GM12878 (cell line): ENCODE results near the gene DZIP1L. TPM values are rescaled to one million over a fixed set of nuclear protein-coding genes. Genes with fewer than 3 reads are reported as not detected.
"Not testable (repeated sequence)": the region's sequence is repeated elsewhere in the genome, so short reads cannot be mapped to it uniquely, and the experiment has no call there.

Experiments
- ATAC-seq: fragments of 200-7000 bp; cut with Tn5 transposase; 3 replicates; pipeline ENCODE4 v1.9.1; 2020; ENCODE audit warnings: mild to moderate bottlenecking, moderate library complexity
- BruUV-seq: library from RNA; stranded (reverse); fragments of 400-500 nt; replicated peaks from 2 replicates; lab custom pipeline; 2021; lab: Mats Ljungman, UMichigan
- CTCF ChIA-PET: fragments of 300-600 bp; sonication (Branson Sonifier 250); formaldehyde crosslinking; extraction: SDS; loops from one replicate; lab custom pipeline; 2021; ENCODE audit warnings: inconsistent platforms; lab: Yijun Ruan, JAX
- POLR2A ChIA-PET: fragments of 350-600 bp; formaldehyde crosslinking; extraction: SDS; loops from one replicate; lab custom pipeline; 2021; ENCODE audit warnings: inconsistent platforms; lab: Charles Lee
- RAD21 ChIA-PET: fragments of 300-600 bp; sonication (Branson Sonifier 250); formaldehyde crosslinking; loops from one replicate; lab custom pipeline; 2023; ENCODE audit warnings: antibody characterized with exemption; ENCODE audit not compliant: unreplicated experiment; lab: Charles Lee
- SMC1A ChIA-PET: fragments of 300-600 bp; sonication (Branson Sonifier 250); formaldehyde crosslinking; loops from one replicate; lab custom pipeline; 2023; ENCODE audit not compliant: unreplicated experiment, uncharacterized antibody; lab: Charles Lee
- DNase-seq: peaks from one replicate; pipeline ENCODE4 v3.0.0-alpha.2; 2011; ENCODE audit warnings: low read depth, low spot score
- FAIRE-seq: peaks from 3 replicates; lab custom pipeline; 2011; peaks lifted over from hg19 to GRCh38; lab: Jason Lieb, UNC
- H2AFZ ChIP-seq: 2 replicates; pipeline ENCODE4 v1.6.0; 2011; ENCODE audit warnings: low read depth, low read length, control low read depth; ENCODE audit not compliant: control insufficient read depth
- H3K27ac ChIP-seq: 2 replicates; pipeline ENCODE4 v1.5.1; 2011; ENCODE audit warnings: control low read depth; ENCODE audit not compliant: control insufficient read depth, insufficient read depth
- H3K27me3 ChIP-seq, 2 experiments: replicated peaks in 1 of 2; 2 replicates each; pipeline versions ENCODE4 v1.6.0 to v1.6.1; 2011; ENCODE audit warnings: low read length in 1 of 2; ENCODE audit not compliant: control insufficient read depth in 2 of 2, insufficient read depth in 2 of 2
- H3K36me3 ChIP-seq, 2 experiments: 2 replicates each; pipeline ENCODE4 v1.5.1; 2011; ENCODE audit warnings: low read length in 1 of 2; ENCODE audit not compliant: control insufficient read depth in 2 of 2, insufficient read depth in 2 of 2
- H3K4me1 ChIP-seq: 2 replicates; pipeline ENCODE4 v1.6.1; 2011; ENCODE audit warnings: mild to moderate bottlenecking, low read length, moderate library complexity, mixed read lengths; ENCODE audit not compliant: control insufficient read depth, insufficient read depth
- H3K4me2 ChIP-seq: 2 replicates; pipeline ENCODE4 v1.6.0; 2011; ENCODE audit warnings: control low read depth; ENCODE audit not compliant: control insufficient read depth, insufficient read depth
- H3K4me3 ChIP-seq: fragments of 200-600 bp; sonication (generic); 2 replicates; pipeline ENCODE4 v1.5.1; 2016
- H3K79me2 ChIP-seq: 2 replicates; pipeline ENCODE4 v1.6.0; 2011; ENCODE audit warnings: low read length; ENCODE audit not compliant: control insufficient read depth, insufficient read depth
- H3K9ac ChIP-seq: 2 replicates; pipeline ENCODE4 v1.8.0; 2011; ENCODE audit warnings: low read length, control low read depth, mixed read lengths; ENCODE audit not compliant: control insufficient read depth, insufficient read depth
- H3K9me3 ChIP-seq: replicated peaks from 3 replicates; pipeline ENCODE4 v1.5.1; 2011; ENCODE audit warnings: mild to moderate bottlenecking, low read length; ENCODE audit not compliant: control insufficient read depth, insufficient read depth
- H4K20me1 ChIP-seq: 2 replicates; pipeline ENCODE4 v1.6.0; 2011; ENCODE audit not compliant: control insufficient read depth, insufficient read depth
- ATF7 ChIP-seq: fragments of 450-650 bp; IDR thresholded peaks from 2 replicates; pipeline ENCODE4 v1.6.1; 2016; ENCODE audit warnings: low read depth, mild to moderate bottlenecking
- BRCA1 ChIP-seq: IDR thresholded peaks from 2 replicates; pipeline ENCODE4 v1.6.1; 2011; ENCODE audit warnings: low read depth, low read length, improper control_type of control experiment
- FOS ChIP-seq: IDR thresholded peaks from 3 replicates; pipeline ENCODE4 v1.6.1; 2011; ENCODE audit warnings: borderline replicate concordance; ENCODE audit not compliant: insufficient read length; ENCODE audit errors: extremely low read depth
- POLR2AphosphoS2 ChIP-seq: IDR thresholded peaks from 2 replicates; pipeline ENCODE4 v1.6.1; 2011; ENCODE audit warnings: low read depth, mild to moderate bottlenecking, low read length, improper control_type of control experiment, moderate library complexity
- SREBF1 ChIP-seq: IDR thresholded peaks from 2 replicates; pipeline ENCODE4 v1.6.1; 2012; ENCODE audit warnings: mild to moderate bottlenecking, low read length
- WGBS: methylation state at CpG from one replicate; pipeline ENCODE4 v1.1.6; 2016; ENCODE audit warnings: low lambda C conversion rate; ENCODE audit not compliant: insufficient replicate concordance, insufficient coverage; ENCODE audit errors: missing lambda C conversion rate; 5-methylcytosine and 5-hydroxymethylcytosine counted together
- in situ Hi-C: fragments of 300-500 bp; cut with MboI; formaldehyde crosslinking; loops from 9 replicates; pipeline ENCODE4 v1.14.3; 2018; ENCODE audit warnings: mixed read lengths
- intact Hi-C: fragments of 100-400 bp; cut with micrococcal nuclease; formaldehyde crosslinking; loops from one replicate; pipeline ENCODE4 v1.14.2; 2022; ENCODE audit not compliant: unreplicated experiment
- polyA plus RNA-seq, 11 experiments: library from polyadenylated mRNA; depleted of rRNA in 4 of 11; unstranded in 6 of 11; stranded (reverse) in 5 of 11; fragments of >200 nt; fragmentation: Nextera tagmentation in 4 of 11; fragmentation: Illumina TruSeq in 1 of 11; extraction: Ambion mirVana in 4 of 11; extraction: Trizol in 1 of 11; gene quantifications; 1 replicate in 1 of 11; 2 replicates in 10 of 11; pipeline versions ENCODE4 v1.2.1 to v1.2.3, GENCODE V29; 2011 to 2016; ENCODE audit warnings: inconsistent platforms in 2 of 11, missing spikeins in 2 of 11, low read depth in 1 of 11
- total RNA-seq, 4 experiments: library from RNA; depleted of rRNA in 3 of 4; stranded (reverse); fragments of >200 nt in 3 of 4; fragmentation: Illumina TruSeq in 1 of 4; extraction: Trizol in 1 of 4; gene quantifications; 2 replicates each; pipeline versions ENCODE4 v1.2.1 to v1.2.3, GENCODE V29; 2013 to 2021
- TF ChIP-seq, protein P1 (sequence below): IDR thresholded peaks from 2 replicates; pipeline ENCODE4 v1.6.1; 2012; ENCODE audit warnings: improper control_type of control experiment, low read depth, low read length; ENCODE audit not compliant: insufficient replicate concordance
- TF ChIP-seq, protein P2 (sequence below): fragments of 150-350 bp; IDR thresholded peaks from 2 replicates; pipeline ENCODE4 v1.6.1; 2016; ENCODE audit warnings: low read depth, low read length

Gene DZIP1L
- total and polyA plus RNA-seq, 10 of the 15 experiments (the other 5 are each of a cell fraction or from before 2014, with no cell fraction given): not detected

DNA sequence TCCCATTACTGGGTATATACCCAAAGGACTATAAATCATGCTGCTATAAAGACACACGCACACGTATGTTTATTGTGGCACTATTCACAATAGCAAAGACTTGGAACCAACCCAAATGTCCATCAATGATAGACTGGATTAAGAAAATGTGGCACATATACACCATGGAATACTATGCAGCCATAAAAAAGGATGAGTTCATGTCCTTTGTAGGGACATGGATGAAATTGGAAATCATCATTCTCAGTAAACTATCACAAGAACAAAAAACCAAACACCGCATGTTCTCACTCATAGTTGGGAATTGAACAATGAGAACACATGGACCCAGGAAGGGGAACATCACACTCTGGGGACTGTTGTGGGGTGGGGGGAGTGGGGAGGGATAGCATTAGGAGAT, 29.7 kb downstream of the DZIP1L start:
- in situ Hi-C loops, intact Hi-C loops, H3K4me1 ChIP-seq, H3K4me3 ChIP-seq, H3K79me2 ChIP-seq, POLR2A ChIA-PET, RAD21 ChIA-PET, H3K4me2 ChIP-seq, BruUV-seq, H3K27ac ChIP-seq, H3K27me3 ChIP-seq, H3K9ac ChIP-seq, CTCF ChIA-PET, ATAC-seq, H3K36me3 ChIP-seq, H2AFZ ChIP-seq, DNase-seq, FAIRE-seq, H3K9me3 ChIP-seq, H4K20me1 ChIP-seq: not testable (repeated sequence)
- WGBS: 100% methylated on average over 1 of the region's 3 CpGs
- SMC1A ChIA-PET: interaction anchor here (1.3 kb wide), 1 partner anchor 9 kb away, joined by 3 read pairs; no protein-coding TSS in a partner anchor

DNA sequence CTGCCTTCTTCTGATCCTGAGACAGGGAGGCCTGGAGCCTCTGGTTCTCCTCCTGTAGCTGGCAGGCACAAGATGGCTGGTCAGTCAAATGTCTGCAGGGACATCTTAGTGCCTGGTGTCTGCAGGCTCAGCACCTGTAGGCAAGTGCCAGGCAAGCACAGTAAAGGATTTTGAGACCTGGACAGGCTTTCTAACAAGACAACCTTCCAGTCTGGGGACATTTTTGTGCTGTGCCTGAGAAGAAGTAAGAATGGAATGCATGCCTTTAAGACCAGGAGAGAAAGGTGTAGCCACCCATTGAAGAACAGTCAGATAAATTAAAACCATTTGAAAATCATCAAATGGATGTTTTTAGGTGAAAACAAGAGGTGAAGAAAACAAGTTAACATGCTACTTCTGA, 31.2 kb downstream of the DZIP1L start:
- intact Hi-C loops: no loop called here
- SMC1A ChIA-PET: no interaction called here
- in situ Hi-C loops: no loop called here

More for the DNA sequence above, 31.2 kb downstream of the DZIP1L start:
- Histone ChIP-seq H4K20me1 (no peaks in the 10 kb centered on the region), H3K27ac (no peak overlapping the region), H3K36me3 (no peaks in the 10 kb centered on the region), H3K79me2 (no peaks in the 10 kb centered on the region), H3K9me3 (no peaks in the 10 kb centered on the region), H3K4me1 (peaks cover 8% of the 10 kb centered on the region), H3K4me3 (no peak overlapping the region), H2AFZ (no peak overlapping the region), H3K4me2 (no peak overlapping the region), H3K27me3 (peaks cover 0 to 2% of the 10 kb centered on the region in 2 experiments; a peak in 2 of 4 replicates), H3K9ac (no peak overlapping the region)
- no peak for TF ChIP-seq ATF7
- TF ChIP-seq, protein P1, sequence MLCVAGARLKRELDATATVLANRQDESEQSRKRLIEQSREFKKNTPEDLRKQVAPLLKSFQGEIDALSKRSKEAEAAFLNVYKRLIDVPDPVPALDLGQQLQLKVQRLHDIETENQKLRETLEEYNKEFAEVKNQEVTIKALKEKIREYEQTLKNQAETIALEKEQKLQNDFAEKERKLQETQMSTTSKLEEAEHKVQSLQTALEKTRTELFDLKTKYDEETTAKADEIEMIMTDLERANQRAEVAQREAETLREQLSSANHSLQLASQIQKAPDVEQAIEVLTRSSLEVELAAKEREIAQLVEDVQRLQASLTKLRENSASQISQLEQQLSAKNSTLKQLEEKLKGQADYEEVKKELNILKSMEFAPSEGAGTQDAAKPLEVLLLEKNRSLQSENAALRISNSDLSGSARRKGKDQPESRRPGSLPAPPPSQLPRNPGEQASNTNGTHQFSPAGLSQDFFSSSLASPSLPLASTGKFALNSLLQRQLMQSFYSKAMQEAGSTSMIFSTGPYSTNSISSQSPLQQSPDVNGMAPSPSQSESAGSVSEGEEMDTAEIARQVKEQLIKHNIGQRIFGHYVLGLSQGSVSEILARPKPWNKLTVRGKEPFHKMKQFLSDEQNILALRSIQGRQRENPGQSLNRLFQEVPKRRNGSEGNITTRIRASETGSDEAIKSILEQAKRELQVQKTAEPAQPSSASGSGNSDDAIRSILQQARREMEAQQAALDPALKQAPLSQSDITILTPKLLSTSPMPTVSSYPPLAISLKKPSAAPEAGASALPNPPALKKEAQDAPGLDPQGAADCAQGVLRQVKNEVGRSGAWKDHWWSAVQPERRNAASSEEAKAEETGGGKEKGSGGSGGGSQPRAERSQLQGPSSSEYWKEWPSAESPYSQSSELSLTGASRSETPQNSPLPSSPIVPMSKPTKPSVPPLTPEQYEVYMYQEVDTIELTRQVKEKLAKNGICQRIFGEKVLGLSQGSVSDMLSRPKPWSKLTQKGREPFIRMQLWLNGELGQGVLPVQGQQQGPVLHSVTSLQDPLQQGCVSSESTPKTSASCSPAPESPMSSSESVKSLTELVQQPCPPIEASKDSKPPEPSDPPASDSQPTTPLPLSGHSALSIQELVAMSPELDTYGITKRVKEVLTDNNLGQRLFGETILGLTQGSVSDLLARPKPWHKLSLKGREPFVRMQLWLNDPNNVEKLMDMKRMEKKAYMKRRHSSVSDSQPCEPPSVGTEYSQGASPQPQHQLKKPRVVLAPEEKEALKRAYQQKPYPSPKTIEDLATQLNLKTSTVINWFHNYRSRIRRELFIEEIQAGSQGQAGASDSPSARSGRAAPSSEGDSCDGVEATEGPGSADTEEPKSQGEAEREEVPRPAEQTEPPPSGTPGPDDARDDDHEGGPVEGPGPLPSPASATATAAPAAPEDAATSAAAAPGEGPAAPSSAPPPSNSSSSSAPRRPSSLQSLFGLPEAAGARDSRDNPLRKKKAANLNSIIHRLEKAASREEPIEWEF: no peak
- no peak for TF ChIP-seq SREBF1
- no peak for TF ChIP-seq FOS
- TF ChIP-seq, protein P2, sequence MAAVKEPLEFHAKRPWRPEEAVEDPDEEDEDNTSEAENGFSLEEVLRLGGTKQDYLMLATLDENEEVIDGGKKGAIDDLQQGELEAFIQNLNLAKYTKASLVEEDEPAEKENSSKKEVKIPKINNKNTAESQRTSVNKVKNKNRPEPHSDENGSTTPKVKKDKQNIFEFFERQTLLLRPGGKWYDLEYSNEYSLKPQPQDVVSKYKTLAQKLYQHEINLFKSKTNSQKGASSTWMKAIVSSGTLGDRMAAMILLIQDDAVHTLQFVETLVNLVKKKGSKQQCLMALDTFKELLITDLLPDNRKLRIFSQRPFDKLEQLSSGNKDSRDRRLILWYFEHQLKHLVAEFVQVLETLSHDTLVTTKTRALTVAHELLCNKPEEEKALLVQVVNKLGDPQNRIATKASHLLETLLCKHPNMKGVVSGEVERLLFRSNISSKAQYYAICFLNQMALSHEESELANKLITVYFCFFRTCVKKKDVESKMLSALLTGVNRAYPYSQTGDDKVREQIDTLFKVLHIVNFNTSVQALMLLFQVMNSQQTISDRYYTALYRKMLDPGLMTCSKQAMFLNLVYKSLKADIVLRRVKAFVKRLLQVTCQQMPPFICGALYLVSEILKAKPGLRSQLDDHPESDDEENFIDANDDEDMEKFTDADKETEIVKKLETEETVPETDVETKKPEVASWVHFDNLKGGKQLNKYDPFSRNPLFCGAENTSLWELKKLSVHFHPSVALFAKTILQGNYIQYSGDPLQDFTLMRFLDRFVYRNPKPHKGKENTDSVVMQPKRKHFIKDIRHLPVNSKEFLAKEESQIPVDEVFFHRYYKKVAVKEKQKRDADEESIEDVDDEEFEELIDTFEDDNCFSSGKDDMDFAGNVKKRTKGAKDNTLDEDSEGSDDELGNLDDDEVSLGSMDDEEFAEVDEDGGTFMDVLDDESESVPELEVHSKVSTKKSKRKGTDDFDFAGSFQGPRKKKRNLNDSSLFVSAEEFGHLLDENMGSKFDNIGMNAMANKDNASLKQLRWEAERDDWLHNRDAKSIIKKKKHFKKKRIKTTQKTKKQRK: no peak
- no peak for TF ChIP-seq BRCA1
- TF ChIP-seq POLR2AphosphoS2: no peak
- RAD21 ChIA-PET: no interaction called here
- CTCF ChIA-PET: interaction anchor here (1.3 kb wide), 1 partner anchor 34 kb away, joined by 4 read pairs; no protein-coding TSS in a partner anchor
- FAIRE-seq: no peak
- no TSS peak for BruUV-seq
- no peak for ATAC-seq
- no peak for DNase-seq
- POLR2A ChIA-PET: no interaction called here
